Stimulated activated CD4-positive, alpha-beta T cell treated with anti-CD3 and anti-CD28 coated beads, Interleukin-2, amount 100 ng/mL, for 48 hours (primary cell): ENCODE data around the gene CYREN.

ENCODE experiments used
- DNase-seq, 2 donors: peaks; one replicate each; pipeline ENCODE4 v3.0.0-alpha.2; 2020

CYREN gene

DNA sequence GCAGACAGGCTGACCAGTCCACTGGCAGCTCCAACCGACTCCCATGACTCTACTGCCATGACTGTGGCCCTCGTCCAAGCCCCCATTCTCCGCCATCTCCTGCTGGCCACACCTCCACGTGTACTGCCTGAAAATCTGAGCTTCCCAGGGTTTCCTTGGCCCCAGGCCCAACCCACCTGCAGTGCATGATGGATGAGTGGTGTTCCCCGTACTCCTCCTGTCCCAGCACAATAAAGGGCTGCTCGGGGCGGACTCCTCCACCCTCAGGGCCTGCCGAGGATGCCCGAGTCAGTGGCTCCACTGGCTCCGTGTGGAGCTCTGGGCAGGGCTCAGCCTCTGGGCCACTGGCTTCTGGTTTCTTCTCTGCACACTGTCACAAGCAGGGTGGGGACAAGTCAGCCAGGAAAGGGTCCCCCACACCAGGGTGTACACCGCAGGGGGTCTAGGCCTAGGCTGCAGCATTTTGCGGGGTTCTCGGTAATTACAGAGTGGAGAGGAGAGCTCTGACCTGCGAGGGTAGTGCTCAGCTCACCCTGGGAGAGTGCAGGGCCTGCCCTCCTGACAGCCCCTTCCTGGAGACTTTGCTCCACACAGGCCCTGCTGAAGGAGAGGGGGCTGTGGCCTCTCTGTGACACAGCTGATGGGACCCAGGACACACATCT is 25.6 kb upstream of the CYREN start:
- DNase-seq = no peak

DNA sequence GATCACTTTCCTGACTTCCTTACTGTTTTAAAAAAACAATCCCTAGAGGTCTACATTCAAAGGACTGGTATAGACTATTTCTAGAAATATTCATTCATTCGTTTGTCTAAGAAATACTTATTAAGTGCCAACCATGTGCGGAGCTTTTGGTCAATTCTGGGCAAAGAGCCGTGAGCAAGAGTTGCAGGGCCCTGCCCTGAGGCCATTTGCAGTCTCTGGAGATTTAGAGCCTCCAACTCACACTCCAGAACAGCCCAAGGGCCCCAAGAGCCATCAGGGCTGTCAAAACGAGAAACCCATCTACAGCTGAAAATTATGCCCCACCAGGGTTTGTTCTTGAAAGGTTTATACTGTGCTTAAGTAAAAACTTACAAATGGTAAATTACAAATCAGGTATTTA is 24.6 kb upstream of the CYREN start:
- no peak for DNase-seq

DNA sequence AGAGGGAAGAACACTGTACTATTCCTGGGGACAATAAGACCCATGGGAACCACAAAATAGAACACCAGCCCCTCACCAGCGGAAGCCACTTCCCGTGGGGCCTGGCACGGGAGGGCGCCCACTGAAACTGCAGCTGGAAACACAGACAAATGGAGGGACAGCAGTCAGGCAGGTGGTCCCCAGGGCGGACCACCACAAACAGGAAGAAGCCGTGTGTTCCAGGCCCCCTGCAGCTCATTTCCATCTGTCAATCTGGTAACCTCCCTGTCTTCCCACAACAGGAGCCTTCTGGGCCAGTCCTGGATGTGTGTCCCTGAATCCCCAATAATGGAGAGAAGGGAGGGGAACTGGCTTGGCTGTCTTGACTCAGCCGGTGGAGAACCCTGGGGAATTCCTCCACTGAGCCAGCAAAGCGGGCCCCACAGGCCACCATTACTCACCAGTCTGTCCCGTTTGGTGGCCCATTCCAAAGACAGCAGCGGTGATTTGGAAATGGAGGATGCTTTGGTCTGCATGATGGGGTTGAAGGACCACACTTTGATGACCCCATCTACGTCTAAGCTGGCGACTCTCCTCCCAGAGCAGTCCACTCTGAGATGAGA is 24.1 kb upstream of the CYREN start:
- no peak for DNase-seq

DNA sequence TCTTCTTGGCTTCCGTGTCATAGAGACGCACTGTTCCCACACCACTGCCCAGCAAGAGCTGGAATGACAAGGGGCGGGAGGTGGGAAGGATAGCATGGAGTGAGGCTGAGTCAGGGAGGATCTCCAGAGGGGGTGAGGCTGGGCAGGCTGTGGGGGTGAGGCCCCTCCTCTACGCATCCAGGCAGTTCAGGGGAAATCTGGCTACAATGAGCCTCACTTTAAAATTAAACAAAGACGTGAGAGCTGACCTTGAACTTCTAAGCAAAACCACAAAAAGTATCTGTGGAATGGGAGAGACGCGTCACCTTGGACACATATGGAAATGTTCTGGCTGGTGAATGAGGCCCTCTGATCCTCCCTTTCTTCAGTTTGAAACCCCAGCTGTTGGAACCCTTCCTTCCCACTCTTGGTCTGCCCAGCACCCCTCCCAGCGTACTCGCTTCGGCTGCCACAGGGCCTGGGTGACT is 23.1 kb upstream of the CYREN start:
- DNase-seq = no peak

DNA sequence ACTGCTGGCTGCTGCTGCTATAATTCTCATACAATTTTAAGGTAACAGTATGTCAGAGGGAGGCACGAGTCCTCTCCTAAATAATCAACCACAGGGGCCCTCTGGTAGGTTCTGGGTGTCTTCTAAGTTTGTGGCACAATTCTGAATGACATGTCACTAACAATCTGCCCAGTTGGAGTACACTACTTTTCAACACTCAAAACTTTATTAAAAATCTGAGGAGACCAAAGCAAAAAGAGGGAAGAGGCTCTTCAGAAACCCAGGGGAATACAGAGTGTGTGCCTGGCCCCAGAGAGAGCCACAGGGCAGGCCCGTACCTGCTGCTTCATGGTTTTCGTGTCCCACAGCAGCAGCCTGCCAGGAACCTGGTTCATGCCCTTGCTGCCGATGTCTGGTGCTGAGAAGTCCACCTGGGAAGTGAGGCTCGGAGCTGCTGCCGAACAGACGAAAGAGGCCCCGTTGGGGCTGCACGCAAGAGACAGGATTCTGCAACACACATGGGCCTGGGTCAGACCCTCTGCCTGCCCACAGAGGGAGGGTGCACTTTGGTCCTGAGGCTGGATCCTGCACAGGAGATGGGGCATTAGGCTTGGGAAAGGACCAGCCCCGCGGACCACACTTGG is 22.5 kb upstream of the CYREN start:
- DNase-seq = no peak

DNA sequence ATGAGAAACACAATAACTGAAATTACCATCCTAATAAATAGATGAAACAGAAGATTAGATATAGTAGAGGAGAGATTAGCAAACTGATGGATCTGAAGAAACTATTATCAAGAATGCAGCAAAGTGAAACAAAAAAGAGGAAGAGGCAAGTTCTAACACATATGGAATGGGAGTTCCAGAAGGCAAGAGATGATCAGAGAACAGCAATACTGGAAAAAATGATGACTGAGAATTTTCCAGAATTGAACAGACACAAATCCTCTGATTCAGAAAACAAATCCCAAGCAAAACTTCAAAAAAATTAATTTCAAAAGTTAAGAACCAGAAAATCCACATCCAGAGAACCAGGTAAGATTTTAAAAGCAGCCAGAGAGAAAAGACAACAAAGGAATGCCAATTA is 20.2 kb upstream of the CYREN start:
- DNase-seq = no peak

DNA sequence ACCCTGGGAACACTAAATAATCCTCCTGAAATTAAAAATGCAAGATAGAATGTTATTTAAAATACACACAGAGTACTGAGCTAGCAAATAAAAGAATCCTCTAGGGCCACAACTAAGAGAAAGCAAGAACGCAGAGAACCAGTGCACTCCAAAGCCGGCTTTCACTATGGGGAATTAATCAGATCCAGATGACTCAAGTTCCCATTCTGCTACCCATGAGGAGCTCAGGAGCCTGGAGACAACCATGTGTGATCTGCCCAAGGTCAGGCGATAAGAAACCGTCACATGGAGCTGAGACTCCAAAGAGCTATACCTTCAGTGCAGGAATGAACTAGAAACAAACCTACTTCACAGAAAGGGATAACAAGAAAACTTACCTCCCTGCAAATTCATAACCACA is 19.5 kb upstream of the CYREN start:
- no peak for DNase-seq

DNA sequence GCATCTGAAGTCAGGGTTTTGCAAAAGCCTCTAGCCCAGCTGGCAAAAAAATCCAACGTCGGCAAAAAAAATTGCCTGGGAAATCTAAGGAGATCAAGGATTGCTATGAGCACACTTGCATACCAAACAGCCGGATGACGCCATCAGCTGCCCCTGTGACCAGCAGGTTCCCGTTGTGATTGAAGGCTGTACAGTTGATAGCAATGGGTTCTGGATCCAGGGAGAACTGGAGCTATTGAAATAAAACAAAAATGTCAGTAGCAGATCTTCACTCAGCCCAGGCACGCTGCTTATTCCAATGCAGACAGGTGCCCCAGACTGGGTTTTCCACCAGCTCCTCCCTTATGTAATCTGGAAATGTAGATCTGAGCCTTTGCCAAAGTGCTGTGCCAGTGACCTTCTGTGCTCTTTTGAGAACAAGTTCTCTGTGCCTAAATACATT is 18.7 kb upstream of the CYREN start:
- no peak for DNase-seq

DNA sequence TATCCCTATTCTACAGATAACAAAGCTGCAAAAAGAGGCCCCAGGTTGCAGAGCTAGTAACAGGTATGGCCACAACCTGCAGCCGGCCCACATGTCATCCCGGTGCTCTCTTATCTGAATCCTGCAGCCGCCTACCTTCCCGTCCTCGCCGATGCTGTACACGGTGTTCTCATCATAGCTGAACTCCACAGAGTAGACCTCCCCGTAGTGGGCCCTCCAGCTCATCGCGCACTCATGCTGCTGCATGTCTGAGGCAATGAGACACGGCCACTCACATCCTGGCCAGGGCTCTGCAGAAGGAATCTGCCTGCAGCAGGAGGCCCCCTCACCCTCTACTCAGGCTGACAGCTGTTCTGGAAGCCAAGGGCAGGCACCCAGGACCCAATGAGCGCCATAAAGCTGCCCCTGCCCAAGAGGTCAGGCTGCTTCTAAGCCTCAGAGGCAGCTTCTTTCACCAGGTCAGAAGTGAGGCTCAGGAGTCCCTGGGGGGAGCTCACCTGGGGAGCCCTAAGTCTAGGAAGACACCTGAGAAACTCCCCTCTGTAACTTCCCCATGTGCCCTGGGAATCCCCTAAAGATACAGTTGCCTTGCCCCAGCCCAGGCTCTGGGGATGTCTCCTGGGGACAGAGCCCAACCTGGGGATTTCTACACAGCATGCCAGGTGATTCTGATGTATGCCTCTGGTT is 17.9 kb upstream of the CYREN start:
- DNase-seq = no peak

DNA sequence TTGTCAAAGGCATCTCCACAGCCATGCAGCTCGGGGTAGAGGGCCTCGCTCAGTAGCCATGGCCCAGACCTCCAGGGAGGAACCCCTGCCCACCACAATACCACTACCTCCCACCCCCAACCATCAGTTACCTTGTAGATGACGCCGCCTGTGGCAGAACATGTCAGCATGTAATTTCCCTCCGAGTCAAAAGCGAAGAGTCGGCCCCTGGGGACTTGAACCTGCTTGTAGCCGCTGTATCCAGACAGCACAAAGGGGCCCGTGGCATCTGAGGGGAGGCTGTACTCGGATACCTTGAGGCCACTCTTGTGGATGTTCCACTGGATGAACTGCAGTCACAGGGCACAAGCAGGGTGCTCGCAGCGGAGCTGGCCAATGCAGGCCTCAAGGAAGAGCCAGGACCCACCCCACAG is 16.3 kb upstream of the CYREN start:
- no peak for DNase-seq

DNA sequence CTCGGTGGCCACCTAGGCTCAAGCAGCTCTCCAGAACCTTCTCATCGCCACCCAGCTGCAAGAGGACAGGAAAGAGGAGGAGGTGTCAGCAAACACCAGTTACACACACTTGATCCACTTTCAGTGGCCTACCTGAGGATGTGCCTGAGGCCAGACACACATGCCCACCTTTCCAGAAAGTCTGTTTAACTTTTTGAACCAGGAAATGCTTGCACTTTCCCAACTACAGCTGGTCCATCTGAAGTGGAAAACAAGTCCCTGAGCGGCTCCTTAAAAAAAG is 15.7 kb upstream of the CYREN start:
- no peak for DNase-seq

DNA sequence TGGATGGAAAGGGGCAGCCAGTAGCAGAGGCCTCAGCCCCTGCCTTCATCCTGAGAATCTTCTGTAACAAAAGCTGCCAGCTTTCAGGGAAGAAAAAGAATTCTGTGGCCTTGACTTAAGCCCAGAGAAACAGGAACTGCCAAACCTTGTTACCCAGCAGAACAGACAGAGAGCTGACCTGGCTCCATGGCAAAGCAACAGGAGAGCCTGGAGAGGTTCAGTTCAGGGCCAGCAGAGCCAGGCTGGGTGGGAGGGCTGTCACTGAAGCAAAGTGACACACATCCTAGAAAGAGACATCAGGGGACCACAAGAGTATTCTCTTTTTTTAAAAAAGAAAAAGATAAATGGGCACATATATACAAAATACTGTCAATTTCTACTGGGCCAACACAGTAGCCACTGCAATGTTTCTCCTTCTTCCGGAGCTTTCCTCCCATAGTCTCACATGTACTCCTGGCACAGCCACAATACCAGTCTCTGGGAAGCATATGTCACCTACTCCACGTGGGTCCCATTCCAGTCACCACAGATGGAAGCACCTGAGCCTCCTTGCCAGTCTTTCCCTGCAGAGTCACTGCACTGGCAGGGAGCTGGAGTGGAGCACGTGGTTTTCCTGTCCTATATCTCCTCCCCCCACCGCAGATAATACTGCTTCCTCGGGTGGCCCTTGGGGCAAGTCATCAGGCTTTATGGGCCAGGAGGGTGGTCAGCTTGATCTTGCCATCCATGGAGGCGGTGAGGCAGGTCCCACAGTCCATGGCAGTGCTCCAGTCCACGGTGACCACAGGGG is 15.2 kb upstream of the CYREN start:
- no peak for DNase-seq

DNA sequence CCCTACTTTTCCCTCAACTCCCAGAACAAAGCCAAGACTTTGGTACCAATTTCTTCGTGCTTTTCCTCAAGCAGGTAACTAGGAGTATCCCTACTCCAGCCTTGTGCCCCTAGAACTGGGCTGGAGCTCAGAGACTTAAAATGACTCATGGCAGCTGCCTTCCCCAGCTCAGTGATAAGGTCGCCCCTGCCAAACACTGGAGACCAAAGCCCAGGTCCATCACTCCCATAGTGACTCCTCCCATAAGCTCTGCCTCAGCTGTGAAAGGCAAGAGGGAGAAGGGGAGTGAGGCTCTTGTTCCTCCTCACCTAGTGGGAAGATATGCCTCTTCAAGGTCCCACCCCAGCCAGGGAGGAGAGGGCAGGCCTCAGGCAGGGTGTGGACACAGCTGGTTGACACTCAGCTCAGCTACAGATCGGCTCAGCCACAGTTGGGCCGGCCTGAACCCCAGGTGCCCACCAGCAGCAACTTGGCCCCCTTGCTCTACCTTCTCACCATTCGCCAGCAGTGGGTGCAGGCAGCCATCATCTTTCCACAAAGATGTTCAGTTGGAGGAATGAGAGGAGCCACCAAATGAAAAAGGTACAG is 13.8 kb upstream of the CYREN start:
- DNase-seq = no peak

DNA sequence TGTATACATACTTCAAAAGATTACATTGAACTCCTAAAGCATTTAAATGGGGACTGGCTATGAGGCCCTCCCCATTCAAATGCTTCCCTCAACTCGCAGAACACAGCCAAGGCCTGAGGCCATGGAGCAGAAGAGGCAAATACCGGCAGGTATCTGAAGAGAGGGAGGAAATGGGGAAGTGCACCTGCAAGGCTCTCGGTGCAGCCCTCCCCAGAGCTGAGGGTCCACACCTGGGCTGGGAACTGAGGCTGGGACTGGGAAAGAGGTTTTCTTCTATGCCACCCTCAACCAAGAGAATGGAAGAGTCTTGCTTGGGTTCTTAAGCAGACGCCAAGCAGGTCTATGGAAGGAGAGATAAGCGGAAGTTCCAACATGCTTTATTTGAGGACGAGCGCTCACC is 13.0 kb upstream of the CYREN start:
- DNase-seq = no peak

DNA sequence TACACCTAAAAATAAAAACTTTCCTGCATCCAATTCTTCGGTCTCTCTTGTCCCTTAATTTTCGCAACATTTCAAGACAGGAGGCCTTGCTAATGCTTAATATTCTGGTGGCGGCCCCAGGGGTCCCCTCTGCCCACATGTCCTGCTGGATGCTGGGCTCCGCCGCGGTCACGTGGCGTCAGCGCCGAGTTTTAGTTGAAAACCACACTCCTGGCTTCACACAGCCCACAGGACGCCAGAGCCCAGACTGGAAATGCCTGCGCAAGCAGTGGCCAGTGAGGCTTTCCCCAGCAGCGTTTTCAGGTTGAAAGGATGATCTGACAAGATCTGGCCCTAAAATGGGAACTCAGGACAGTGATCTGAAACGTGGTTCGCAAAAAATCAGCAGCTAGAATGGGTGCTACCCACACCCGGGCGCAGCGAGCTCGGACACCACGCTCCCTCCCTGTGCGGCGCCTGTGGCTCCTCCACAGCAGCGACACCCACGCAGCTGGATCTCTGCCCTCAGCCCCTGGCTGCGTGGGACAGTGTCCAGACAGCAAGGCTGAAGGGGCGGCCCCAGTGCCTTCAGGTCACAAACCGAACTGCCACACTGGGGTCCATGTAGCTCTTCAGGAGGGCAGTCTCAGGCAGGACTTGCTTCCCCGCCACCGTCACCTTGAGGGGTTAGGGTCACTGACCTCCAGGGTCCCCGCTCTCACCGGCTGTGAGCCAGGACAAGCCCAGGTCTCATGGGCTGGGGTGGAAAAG is 11.6 kb upstream of the CYREN start:
- DNase-seq = no peak

DNA sequence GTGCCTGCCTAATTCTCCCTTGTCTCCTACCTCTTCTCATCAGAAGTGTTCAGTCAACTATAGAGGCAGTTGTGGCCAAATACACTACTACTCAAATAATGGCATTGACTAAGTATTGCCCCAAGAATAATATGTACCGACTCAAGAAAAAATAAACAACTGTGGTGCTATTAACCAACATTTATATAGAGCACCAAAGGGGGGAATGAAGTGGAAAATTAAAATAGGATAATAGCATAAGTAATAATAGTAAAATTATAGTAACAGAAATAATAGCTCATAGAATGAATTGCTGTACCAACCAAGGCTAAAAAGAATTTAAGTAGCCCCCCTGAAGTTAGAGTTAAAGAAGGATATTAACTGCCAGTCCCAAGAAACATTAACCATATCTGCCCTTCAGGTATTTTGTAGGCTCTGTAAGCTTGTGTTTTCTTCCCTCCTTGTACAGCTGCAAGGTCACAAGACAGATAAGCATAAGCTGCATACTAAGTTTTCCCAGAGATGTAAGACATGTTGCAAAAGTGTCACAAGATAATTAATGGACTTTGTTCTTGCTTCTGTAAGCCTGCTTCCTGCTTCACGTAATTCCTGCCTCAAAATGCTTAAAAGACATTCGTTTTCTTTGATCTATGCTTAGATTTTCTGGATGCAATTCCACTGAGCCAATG is 10.9 kb upstream of the CYREN start:
- no peak for DNase-seq

DNA sequence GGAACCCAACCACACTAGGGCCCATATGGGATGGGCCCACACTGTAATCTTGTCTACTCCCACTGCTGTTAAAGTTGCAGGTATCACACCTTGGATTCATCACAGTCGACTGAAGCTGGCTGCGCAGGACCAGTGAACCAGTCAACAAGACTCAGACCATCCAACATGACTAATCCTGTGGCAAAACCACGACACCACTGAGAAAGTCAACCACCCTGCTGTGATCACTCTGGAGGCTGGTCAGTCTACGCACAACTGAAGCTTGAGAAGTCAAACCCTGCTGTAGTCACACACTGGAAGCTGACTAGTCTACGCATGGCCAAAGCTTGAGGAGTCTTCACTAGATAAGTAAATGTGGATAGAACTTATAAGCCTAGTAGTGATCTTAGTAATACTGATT is 9.6 kb upstream of the CYREN start:
- no peak for DNase-seq

DNA sequence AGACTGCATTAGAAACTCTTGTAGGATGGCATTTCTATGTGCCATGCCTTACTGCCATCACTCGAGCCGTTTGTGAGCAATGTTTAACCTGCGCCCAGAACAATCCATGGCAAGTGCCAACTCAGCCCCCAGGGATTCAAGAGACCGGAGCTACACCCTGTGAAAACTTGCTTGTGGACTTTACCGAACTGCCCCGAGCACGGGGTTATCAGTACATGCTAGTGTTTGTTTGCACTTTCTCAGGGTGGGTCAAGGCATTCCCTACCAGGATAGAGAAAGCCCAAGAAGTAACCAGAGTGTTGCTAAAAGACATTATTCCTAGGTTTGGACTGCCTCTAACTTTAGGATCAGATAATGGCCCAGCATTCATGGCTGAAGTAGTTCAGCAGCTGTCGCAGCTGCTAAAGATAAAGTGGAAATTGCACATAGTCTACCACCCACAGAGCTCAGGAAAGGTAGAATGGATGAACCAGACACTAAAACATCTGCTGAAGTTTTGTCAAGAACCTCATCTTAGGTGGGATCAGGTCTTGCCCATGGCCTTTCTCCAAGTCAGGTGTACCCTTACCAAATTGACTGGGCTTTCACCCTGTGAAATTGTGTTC is 8.9 kb upstream of the CYREN start:
- DNase-seq = no peak

DNA sequence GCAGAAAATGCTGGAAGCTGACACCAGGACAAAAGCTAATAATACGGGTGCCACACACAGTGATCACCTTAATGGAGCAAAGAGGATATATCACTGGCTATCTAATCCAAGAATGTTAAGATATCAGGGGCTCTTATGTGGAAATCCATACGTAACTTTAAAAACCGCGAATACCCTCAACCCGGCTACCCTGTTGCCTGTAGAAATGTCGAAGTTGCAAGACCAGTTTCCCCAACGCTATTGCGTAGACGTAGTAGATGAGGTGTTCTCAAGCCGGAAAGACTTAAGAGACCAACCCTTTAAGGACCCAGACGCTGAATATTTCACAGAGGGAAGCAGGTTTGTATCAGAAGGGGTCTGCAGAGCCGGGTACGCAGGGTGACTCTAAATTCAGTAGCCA is 7.9 kb upstream of the CYREN start:
- no peak for DNase-seq

DNA sequence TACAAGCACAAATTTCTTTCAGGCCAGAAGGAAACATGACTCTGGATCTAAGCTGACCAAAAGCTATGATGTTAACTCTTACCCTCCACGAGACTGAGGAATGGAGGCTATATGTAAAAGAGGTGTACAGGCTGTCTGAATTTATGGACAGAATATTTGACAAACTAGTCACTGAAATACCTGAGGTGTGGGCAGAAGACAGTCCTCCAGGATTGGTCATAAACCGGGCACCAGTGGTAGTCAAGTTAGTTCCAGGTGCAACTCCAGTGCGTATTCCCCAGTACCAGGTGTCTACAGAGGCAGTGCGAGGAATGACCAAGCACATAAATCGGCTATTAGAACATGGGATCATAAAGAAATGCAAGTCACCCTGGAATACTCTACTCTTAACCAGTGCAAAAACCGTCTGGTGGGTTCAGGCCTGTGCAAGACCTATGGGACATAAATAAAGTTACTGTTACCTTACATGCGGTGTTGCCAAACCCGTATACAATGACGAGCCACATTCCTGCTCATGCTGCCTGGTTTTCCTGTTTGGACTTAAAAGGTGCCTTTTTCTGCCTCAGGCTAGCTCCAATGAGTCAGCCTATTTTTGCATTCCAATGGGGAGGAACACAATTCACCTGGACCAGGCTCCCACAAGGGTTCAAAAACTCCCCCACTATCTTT is 6.7 kb upstream of the CYREN start:
- DNase-seq = no peak

DNA sequence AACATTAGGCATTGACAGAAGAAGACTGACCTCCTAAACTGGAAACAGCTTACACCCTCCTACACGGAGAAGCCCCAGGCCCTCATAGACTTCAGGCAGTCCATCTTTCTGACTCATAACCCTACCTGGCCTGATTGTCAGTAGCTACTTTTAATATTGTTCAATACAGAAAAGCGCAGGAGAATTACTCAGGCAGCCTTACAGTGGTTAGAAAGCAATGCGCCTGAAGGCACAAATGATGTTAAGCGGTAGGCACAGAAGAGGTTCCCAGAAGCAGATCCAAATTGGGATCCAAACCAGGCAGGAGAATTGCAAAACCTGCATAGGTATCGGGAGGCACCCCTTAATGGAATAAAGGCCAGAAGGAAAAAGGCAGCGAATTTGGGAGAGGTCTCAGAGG is 5.4 kb upstream of the CYREN start:
- no peak for DNase-seq
